Astrocyte (in vitro differentiated cells and primary cell): ENCODE results near the gene ATP6V1E1.

ENCODE experiments used
- CTCF ChIP-seq: IDR thresholded peaks from 2 replicates; pipeline ENCODE4 v1.5.1; 2011; ENCODE audit warnings: low read depth, mild to moderate bottlenecking, inconsistent platforms, low read length, moderate library complexity; ENCODE audit not compliant: insufficient read depth
- EZH2 ChIP-seq: IDR thresholded peaks from 2 replicates; pipeline ENCODE4 v1.6.1; 2012; ENCODE audit warnings: mild to moderate bottlenecking, low read length, inconsistent platforms; ENCODE audit not compliant: insufficient read depth

DNA sequence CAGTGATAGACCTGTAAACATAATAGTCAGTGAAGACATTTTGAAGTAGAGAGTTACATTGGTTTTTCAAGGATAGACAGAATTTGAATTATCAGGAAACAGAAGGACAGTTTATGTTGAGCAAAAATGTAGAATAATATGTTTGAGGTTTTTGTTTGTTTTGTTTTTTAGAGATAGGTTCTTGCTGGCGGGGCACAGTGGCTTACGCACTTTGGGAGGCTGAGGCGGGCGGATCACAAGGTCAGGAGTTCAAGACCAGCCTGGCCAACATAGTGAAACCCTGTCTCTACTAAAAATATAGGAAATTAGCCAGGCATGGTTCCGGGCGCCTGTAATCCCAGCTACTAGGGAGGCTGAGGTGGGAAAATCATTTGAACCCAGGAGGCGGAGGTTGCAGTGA, 45.6 kb upstream of the ATP6V1E1 start:
- TF ChIP-seq CTCF = no peak
- no peak for TF ChIP-seq EZH2
